GM21737 (cell line): ENCODE results near the gene MAPK1IP1L.
"Not testable (repeated sequence)": the region's sequence is repeated elsewhere in the genome, so short reads cannot be mapped to it uniquely, and the experiment has no call there.

Source experiments
- ATAC-seq: cut with Tn5 transposase; IDR thresholded peaks from one replicate; pipeline ENCODE4 v1.9.1; 2021; ENCODE audit warnings: mild to moderate bottlenecking, moderate library complexity; ENCODE audit not compliant: unreplicated experiment

Gene MAPK1IP1L

GRCh38 chr14:55053500-55053899, 2.1 kb downstream of the MAPK1IP1L start:
- no peak for ATAC-seq

- ATAC-seq, result no peak
Measured at GRCh38 chr14:55054098-55054497, 2.7 kb downstream of the MAPK1IP1L start.

- no peak for ATAC-seq
Measured at GRCh38 chr14:55057919-55058318, 6.5 kb downstream of the MAPK1IP1L start.

- no peak for ATAC-seq
Measured at GRCh38 chr14:55059333-55059732, 7.9 kb downstream of the MAPK1IP1L start.

- ATAC-seq, result no peak
Measured at GRCh38 chr14:55062517-55063351, 11.3 kb downstream of the MAPK1IP1L start.

DNA sequence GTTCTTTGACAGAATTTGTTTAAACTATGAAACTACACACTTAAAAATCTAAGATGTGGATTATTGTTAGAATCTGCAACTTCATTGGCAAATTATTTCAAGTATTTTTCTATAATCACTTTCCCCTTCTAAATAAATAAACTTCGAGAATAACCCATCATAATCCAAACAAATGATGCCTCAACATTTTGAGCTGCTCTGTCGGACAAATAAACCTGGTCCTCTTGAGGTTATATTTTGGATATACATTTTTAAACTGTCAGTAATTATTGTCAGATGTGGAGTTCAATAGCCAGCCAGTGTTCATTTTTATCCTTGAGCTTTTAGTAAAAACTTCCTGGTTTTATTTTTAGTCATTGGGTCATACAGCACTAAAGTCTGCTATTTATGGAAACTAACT, 13.4 kb downstream of the MAPK1IP1L start:
- not testable (repeated sequence) for ATAC-seq

- no peak for ATAC-seq
Measured at GRCh38 chr14:55065411-55065810, 14.0 kb downstream of the MAPK1IP1L start.

DNA sequence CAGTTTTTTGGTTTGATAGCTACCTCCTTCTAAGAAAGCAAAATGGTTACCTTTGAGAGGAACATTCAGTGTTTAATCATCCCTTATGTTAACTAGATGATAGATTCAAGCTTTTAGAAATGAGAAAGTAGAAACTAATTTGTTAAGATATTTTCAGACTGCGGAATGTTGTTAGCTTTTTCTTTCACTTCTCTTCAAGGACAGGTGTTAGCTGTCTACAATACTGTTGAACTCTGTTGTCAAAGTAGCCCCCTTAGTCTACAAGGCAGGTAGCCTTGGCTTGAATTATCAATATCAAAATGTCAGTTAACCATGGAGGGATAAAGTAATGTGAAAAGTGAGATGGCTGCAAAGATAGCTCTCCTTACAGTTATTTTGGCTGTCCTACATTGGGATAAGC, 14.8 kb downstream of the MAPK1IP1L start:
- no peak for ATAC-seq

- no peak for ATAC-seq
Measured at GRCh38 chr14:55070981-55071411, 19.5 kb downstream of the MAPK1IP1L start.

- ATAC-seq, result peak; percentile 43
Measured at GRCh38 chr14:55071870-55072640, 20.6 kb downstream of the MAPK1IP1L start.

GRCh38 chr14:55073856-55074255, 22.4 kb downstream of the MAPK1IP1L start:
- no peak for ATAC-seq

GRCh38 chr14:55074662-55075061, 23.2 kb downstream of the MAPK1IP1L start:
- peak; percentile 40 for ATAC-seq

DNA sequence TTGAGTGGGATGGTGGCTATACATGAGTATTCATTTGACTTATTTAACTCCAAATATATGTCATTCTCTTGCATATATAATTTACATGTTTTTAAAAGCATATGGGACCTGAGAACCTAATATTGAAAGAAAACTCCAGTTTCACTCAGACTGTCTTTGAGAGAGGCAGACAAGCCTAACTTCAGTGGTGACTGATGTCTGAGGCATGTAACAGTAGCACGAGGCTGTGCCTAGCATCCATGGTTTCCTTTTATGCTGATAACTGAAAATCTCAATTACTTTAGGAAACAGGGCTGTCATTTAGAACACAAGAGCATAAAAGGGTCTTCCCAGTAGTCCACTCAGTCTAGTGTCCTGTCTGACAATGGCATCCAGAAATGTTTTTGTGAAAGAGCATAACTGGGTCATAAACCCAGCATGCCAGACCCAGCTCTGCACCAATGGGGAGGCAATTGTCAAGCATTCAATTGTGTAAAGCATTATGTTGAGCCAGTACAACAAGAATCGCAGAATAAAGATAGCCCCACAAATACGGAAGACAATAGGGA, 24.3 kb downstream of the MAPK1IP1L start:
- no peak for ATAC-seq

GRCh38 chr14:55077170-55078151, 26.0 kb downstream of the MAPK1IP1L start:
- ATAC-seq, result no peak

DNA sequence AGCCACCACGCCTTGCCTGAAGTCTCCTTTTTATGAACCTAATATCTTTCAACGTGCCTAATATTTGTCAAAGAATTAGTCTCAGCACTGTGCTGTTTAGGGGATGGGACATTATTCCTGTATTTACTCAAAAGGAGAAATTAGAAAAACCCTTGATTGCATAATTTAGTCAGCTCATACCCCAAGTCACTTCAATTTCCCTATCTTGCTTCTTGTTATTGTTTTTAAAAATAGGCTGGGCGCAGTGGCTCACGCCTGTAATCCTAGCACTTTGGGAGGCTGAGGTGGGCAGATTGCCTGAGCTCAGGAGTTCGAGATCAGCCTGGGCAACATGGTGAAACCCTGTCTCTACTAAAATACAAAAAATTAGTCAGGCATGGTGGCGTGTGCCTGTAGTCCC, 28.5 kb downstream of the MAPK1IP1L start:
- not testable (repeated sequence) for ATAC-seq

DNA sequence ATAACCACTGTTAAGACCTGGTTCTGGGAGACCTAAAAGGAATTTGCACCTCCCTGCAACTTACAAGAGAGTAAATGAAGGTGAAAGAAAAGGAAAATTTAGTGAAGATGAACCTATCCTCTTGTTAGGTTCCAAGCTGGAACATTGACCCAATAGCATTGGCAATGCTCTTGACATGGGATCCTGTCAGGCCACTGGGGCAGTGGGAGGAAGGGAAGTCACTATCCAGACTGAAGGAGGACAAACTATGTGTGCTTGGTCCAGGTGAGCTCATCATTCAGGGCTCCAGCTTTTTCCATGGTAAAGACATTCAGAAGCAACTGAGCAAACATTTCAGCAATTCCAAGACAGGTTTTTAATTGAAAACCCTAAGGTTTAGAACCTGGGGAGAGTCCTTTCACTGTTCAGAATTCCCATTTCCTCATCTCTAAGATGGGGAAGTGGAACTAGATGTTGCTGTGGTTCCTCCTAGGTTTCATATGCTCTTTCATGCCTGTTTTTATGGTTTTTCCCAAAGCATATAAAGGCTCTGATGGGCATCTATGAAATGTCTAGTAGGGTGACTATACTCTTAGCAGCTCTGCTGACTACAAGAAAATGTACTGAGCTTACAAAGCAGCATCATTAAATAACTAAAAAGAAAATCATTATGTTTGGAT, 33.1 kb downstream of the MAPK1IP1L start:
- no peak for ATAC-seq

DNA sequence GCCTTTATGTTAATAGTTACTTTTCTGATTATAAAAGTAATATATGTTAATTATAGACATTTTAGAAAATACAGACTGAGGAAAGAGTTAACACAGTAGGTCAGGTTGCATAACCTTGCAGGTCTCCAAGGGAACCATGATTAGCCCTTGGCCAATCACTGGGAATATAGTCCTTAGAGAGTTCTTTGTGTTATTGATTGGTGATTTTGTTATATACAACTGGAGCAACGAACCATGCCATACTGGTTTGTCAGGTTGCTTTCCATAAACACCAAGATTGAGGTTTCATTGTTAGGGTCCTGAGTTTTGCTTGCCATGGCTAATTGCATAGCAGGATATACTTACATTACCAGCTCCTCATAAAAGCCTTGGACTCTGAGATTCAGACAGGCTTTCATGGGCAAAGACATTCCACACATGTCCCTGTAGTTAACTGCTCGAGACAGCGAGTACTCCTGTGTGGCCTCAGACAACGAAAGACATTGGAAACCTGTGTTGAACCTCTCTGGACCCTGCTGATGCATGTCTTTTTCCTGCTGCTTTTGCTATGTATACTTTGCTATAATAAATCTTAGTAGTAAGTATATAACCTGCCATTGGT, 33.7 kb downstream of the MAPK1IP1L start:
- no peak for ATAC-seq

GRCh38 chr14:55086938-55087337, 35.5 kb downstream of the MAPK1IP1L start:
- no peak for ATAC-seq

DNA sequence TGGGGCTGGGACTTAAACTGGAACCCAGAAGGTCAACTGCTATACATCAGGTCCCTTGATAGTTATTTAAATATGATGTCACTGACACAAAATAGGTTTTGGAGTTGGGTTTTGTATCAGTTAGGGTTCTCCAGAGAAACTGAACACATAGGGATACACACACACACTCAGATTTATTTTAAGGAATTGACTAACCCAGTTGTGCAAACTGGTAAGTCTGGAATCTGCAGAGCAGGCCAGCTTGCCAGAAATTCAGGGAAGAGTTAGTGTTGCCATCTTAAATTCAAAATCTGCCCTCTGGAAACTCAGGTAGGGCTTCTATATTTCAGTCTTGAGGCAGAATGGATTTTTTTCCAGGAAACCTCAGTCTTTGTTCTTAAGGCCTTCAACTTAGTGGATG, 36.9 kb downstream of the MAPK1IP1L start:
- ATAC-seq, result no peak

DNA sequence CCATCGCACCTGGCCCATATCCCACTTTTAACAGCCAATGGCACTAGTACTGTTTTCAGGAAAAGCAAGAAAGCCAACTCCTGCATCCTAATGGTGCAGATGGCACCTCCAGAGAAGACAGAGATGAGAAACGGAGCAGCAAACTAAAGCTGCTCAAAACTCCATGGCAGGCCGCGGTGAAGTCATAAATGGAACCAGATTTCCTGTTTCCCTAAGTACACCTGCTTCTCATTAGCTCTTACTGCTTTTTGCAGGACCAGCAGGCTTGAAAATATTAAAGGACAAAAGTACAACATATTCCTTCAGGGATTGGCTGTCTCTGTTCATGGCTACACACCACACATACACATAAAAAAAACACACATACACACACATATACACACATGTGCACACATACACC, 40.9 kb downstream of the MAPK1IP1L start:
- no peak for ATAC-seq
